GM12892 (cell line): ENCODE results near the gene MYO18B.

Experiments
- POLR2A ChIP-seq: IDR thresholded peaks from 2 replicates; pipeline ENCODE4 v1.6.1; 2011; ENCODE audit warnings: low read depth, low read length, control low read depth
- POLR2AphosphoS5 ChIP-seq: IDR thresholded peaks from 2 replicates; pipeline ENCODE4 v1.6.1; 2011; ENCODE audit warnings: low read depth, low read length, control low read depth
- TAF1 ChIP-seq: IDR thresholded peaks from 2 replicates; pipeline ENCODE4 v1.6.1; 2011; ENCODE audit warnings: low read depth, mild to moderate bottlenecking, control low read depth, low read length, borderline replicate concordance

- TF ChIP-seq POLR2AphosphoS5 (no peak), TAF1 (no peak), POLR2A (no peak)
Observed at GRCh38 chr22:25833091-25833490, 91.1 kb downstream of the MYO18B start.
